Spleen (tissue), 7 donors: Measurements from ENCODE around the gene DAPK3.

ENCODE experiments used
- CTCF ChIP-seq, 11 experiments: fragments of 200-600 bp in 7 of 11; fragments of 450-650 bp in 4 of 11; sonication (generic) in 4 of 11; IDR thresholded peaks in 8 of 11; conservative IDR thresholded peaks in 3 of 11; 1 replicate in 7 of 11; 2 replicates in 4 of 11; pipeline versions ENCODE4 v1.4.0 to v1.8.0; 2016 to 2021; ENCODE audit warnings: antibody characterized with exemption in 11 of 11, inconsistent platforms in 4 of 11, mild to moderate bottlenecking in 1 of 11
- POLR2AphosphoS5 ChIP-seq, 3 donors: sonication (generic); formaldehyde crosslinking; IDR thresholded peaks; one replicate each; pipeline ENCODE4 v1.5.1; 2017; ENCODE audit warnings: antibody characterized with exemption in 3 of 3
- donor health status: DM: no; HTN: no; CAD: no; lungs with moderate emphysema.
- donor health status: DM: no; HTN: no; CAD: no.
- donor health status: DM: no; HTN: no; CAD: no.

GRCh38 chr19:3949294-3949693 is 21.6 kb downstream of the DAPK3 start:
- no peak for TF ChIP-seq CTCF (IDR thresholded peaks at IDR 0.05 in 8 of 11, conservative IDR thresholded peaks at IDR 0.05 in 3 of 11)
- no peak for TF ChIP-seq POLR2AphosphoS5 (IDR thresholded peaks at IDR 0.05)
